WTC11 (cell line): ENCODE results near the gene ABTB2.

Source experiments
- CREM ChIP-seq: sonication (generic); formaldehyde crosslinking; IDR thresholded peaks from 2 replicates; pipeline ENCODE4 v1.8.1; 2022; ENCODE audit warnings: mild to moderate bottlenecking, missing genetic modification reagents, moderate library complexity
- ESRRA ChIP-seq: sonication (generic); formaldehyde crosslinking; IDR thresholded peaks from 2 replicates; pipeline ENCODE4 v1.8.1; 2022; ENCODE audit warnings: mild to moderate bottlenecking, missing genetic modification reagents, borderline replicate concordance
- SP1 ChIP-seq: sonication (generic); formaldehyde crosslinking; conservative IDR thresholded peaks from 2 replicates; pipeline ENCODE4 v1.8.1; 2022; ENCODE audit warnings: missing genetic modification reagents
- TF ChIP-seq, protein P1 (sequence below): fragments of 200-600 bp; IDR thresholded peaks from 2 replicates; pipeline ENCODE4 v1.8.0; 2022; ENCODE audit warnings: antibody characterized with exemption
- TF ChIP-seq, protein P2 (sequence below): sonication (generic); formaldehyde crosslinking; IDR thresholded peaks from 2 replicates; pipeline ENCODE4 v1.8.1; 2023; ENCODE audit warnings: mild to moderate bottlenecking, missing genetic modification reagents, moderate library complexity
- TF ChIP-seq, protein P3 (sequence below): sonication (generic); formaldehyde crosslinking; IDR thresholded peaks from 2 replicates; pipeline ENCODE4 v1.8.0; 2022; ENCODE audit warnings: missing genetic modification reagents
- TF ChIP-seq, protein P4 (sequence below): sonication (generic); formaldehyde crosslinking; IDR thresholded peaks from 2 replicates; pipeline ENCODE4 v1.8.1; 2022; ENCODE audit warnings: mild to moderate bottlenecking, missing genetic modification reagents, moderate library complexity, borderline replicate concordance
- TF ChIP-seq, protein P5 (sequence below): sonication (generic); formaldehyde crosslinking; IDR thresholded peaks from 2 replicates; pipeline ENCODE4 v1.8.1; 2023; ENCODE audit warnings: mild to moderate bottlenecking, moderate library complexity, missing genetic modification reagents

DNA sequence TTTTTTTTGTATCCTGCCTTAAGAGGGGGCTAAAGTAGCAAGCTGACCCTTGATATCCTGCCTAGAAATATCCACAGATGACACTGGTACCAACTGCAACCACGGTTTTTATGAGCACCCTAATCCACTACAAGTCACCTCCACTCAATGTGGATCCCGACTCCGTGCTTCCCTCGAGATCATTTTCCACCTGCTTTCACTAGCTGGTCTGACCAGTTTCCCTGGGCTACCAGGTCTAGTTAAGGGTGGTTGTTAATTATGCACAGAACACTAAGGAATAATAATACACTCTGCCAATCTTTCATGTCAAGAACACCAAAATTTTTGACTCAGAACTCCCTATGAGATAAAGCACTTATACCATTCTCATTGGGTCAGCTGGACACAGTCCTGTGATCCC lies 82.3 kb downstream of the ABTB2 start:
- TF ChIP-seq, protein P1, sequence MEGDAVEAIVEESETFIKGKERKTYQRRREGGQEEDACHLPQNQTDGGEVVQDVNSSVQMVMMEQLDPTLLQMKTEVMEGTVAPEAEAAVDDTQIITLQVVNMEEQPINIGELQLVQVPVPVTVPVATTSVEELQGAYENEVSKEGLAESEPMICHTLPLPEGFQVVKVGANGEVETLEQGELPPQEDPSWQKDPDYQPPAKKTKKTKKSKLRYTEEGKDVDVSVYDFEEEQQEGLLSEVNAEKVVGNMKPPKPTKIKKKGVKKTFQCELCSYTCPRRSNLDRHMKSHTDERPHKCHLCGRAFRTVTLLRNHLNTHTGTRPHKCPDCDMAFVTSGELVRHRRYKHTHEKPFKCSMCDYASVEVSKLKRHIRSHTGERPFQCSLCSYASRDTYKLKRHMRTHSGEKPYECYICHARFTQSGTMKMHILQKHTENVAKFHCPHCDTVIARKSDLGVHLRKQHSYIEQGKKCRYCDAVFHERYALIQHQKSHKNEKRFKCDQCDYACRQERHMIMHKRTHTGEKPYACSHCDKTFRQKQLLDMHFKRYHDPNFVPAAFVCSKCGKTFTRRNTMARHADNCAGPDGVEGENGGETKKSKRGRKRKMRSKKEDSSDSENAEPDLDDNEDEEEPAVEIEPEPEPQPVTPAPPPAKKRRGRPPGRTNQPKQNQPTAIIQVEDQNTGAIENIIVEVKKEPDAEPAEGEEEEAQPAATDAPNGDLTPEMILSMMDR = no peak
- TF ChIP-seq SP1 (CRISPR knock-in tag) = no peak
- TF ChIP-seq, protein P2, sequence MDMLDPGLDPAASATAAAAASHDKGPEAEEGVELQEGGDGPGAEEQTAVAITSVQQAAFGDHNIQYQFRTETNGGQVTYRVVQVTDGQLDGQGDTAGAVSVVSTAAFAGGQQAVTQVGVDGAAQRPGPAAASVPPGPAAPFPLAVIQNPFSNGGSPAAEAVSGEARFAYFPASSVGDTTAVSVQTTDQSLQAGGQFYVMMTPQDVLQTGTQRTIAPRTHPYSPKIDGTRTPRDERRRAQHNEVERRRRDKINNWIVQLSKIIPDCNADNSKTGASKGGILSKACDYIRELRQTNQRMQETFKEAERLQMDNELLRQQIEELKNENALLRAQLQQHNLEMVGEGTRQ (CRISPR knock-in tag) = no peak
- TF ChIP-seq, protein P3, sequence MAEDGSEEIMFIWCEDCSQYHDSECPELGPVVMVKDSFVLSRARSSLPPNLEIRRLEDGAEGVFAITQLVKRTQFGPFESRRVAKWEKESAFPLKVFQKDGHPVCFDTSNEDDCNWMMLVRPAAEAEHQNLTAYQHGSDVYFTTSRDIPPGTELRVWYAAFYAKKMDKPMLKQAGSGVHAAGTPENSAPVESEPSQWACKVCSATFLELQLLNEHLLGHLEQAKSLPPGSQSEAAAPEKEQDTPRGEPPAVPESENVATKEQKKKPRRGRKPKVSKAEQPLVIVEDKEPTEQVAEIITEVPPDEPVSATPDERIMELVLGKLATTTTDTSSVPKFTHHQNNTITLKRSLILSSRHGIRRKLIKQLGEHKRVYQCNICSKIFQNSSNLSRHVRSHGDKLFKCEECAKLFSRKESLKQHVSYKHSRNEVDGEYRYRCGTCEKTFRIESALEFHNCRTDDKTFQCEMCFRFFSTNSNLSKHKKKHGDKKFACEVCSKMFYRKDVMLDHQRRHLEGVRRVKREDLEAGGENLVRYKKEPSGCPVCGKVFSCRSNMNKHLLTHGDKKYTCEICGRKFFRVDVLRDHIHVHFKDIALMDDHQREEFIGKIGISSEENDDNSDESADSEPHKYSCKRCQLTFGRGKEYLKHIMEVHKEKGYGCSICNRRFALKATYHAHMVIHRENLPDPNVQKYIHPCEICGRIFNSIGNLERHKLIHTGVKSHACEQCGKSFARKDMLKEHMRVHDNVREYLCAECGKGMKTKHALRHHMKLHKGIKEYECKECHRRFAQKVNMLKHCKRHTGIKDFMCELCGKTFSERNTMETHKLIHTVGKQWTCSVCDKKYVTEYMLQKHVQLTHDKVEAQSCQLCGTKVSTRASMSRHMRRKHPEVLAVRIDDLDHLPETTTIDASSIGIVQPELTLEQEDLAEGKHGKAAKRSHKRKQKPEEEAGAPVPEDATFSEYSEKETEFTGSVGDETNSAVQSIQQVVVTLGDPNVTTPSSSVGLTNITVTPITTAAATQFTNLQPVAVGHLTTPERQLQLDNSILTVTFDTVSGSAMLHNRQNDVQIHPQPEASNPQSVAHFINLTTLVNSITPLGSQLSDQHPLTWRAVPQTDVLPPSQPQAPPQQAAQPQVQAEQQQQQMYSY (CRISPR knock-in tag) = no peak
- no peak for TF ChIP-seq CREM (CRISPR knock-in tag)
- TF ChIP-seq, protein P4, sequence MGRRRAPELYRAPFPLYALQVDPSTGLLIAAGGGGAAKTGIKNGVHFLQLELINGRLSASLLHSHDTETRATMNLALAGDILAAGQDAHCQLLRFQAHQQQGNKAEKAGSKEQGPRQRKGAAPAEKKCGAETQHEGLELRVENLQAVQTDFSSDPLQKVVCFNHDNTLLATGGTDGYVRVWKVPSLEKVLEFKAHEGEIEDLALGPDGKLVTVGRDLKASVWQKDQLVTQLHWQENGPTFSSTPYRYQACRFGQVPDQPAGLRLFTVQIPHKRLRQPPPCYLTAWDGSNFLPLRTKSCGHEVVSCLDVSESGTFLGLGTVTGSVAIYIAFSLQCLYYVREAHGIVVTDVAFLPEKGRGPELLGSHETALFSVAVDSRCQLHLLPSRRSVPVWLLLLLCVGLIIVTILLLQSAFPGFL (CRISPR knock-in tag) = no peak
- TF ChIP-seq, protein P5, sequence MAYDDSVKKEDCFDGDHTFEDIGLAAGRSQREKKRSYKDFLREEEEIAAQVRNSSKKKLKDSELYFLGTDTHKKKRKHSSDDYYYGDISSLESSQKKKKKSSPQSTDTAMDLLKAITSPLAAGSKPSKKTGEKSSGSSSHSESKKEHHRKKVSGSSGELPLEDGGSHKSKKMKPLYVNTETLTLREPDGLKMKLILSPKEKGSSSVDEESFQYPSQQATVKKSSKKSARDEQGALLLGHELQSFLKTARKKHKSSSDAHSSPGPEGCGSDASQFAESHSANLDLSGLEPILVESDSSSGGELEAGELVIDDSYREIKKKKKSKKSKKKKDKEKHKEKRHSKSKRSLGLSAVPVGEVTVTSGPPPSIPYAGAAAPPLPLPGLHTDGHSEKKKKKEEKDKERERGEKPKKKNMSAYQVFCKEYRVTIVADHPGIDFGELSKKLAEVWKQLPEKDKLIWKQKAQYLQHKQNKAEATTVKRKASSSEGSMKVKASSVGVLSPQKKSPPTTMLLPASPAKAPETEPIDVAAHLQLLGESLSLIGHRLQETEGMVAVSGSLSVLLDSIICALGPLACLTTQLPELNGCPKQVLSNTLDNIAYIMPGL (CRISPR knock-in tag) = no peak
- no peak for TF ChIP-seq ESRRA
